Measurements from ENCODE around the gene NDC1.
A peak's percentile ranks its signal among the peaks of the same experiment; 100 is the strongest.

Gene NDC1

DNA sequence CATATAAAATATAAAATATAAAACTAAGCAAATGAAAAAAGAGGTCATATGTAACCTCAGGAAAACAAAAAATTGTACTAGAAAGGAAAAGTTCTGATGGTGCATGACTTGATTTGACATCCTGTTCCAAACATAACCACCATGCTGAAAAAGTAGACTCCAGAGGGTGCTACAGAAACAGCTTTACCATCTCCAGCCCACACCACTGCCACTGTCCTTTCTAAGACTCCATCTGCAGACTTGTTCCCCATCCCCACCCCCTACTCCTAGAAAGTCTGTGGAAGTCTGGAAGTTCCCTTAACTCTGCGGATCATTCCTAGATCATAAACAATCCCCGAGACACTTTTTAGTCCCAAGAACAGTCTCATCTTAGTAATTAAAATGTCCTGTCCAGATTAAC, 119.7 kb downstream of the NDC1 start:
- TF ChIP-seq CTCF (IDR thresholded peaks at IDR 0.05; ENCODE audit: insufficient read depth, low read length, missing control alignments): no peak
- POLR2A ChIA-PET: no interaction called here
- CTCF ChIA-PET: interaction anchor here (1.2 kb wide), 1 partner anchor 34 kb away, joined by 3 read pairs; no protein-coding TSS in a partner anchor
- H3K4me3 ChIP-seq (ENCODE audit: low read depth, low read length): no peak overlapping the region
- no peak for DNase-seq (ENCODE audit: low read depth, low spot score)

DNA sequence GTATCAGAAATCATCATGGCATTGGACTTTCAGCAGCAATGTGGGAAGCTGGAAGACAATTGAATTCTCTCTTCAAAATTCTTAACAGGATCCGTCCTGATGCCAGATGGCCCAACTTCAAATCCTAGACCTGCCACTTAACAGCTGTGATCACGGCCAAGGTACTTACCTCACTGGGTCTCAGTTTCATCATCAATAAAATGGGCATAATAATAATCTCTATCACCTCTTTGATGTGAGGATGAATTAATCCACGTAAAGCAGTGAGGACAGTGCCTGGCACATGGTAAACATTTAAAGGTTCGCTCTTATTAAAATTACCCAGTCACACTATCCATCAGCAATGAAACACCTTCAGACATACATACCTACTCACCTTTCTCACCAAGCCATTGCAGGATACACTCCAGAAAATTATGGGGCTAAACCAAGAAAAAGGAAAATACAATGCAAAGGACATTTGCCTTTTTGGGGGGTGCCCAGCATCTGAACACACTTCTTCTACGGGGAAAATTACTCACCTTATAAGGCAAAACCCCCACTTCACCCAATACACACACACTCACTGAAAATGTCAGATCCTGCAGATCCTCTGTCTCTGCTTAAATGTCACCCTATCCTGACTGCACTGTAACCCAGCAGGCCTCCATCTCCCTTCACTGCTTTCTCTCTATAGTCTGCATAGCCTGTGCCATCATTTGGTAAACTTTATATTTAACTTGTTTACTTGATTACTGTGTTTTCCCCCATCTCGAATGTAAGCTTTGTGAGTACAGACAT, 120.9 kb downstream of the NDC1 start:
- ChIA-PET CTCF (interaction anchor here (1.0 to 2.8 kb wide), 7 partner anchors 8 to 231 kb away, joined by 3 to 19 read pairs (median 6); no protein-coding TSS in a partner anchor), POLR2A (no interaction called here)
- no peak overlapping the region for H3K4me3 ChIP-seq (ENCODE audit: low read depth, low read length)
- no peak for TF ChIP-seq CTCF (IDR thresholded peaks at IDR 0.05; ENCODE audit: insufficient read depth, low read length, missing control alignments)
- no peak for DNase-seq (ENCODE audit: low read depth, low spot score)

- CTCF ChIA-PET: interaction anchor here (1.0 to 2.8 kb wide), 14 partner anchors 9 to 230 kb away, joined by 3 to 19 read pairs (median 6); no protein-coding TSS in a partner anchor
- POLR2A ChIA-PET: no interaction called here
- TF ChIP-seq CTCF (IDR thresholded peaks at IDR 0.05; ENCODE audit: insufficient read depth, low read length, missing control alignments): no peak
- no peak overlapping the region for H3K4me3 ChIP-seq (ENCODE audit: low read depth, low read length)
- no peak for DNase-seq (ENCODE audit: low read depth, low spot score)
Observed at GRCh38 chr1:53716150-53716549, 121.9 kb downstream of the NDC1 start.

- H3K4me3 ChIP-seq (ENCODE audit: low read depth, low read length): no peak overlapping the region
- DNase-seq (ENCODE audit: low read depth, low spot score): no peak
- peak; percentile 65 for TF ChIP-seq CTCF (IDR thresholded peaks at IDR 0.05; ENCODE audit: insufficient read depth, low read length, missing control alignments)
- ChIA-PET CTCF (interaction anchor here (1.0 to 2.8 kb wide), 13 partner anchors 9 to 229 kb away, joined by 3 to 19 read pairs (median 6); no protein-coding TSS in a partner anchor), POLR2A (no interaction called here)
Observed at GRCh38 chr1:53715478-53715877, 122.6 kb downstream of the NDC1 start.

Data from AG04449 (cell line).